ENCODE results near the gene TRAPPC3L. TPM values are rescaled to one million over a fixed set of nuclear protein-coding genes. Genes with fewer than 3 reads are reported as not detected.

TRAPPC3L gene
- total RNA-seq, 1 donor from 2014 or later, result 0.27 TPM

GRCh38 chr6:116547358-116547757, 1.9 kb upstream of the TRAPPC3L start:
- H3K4me1 Mint-ChIP-seq (ENCODE audit: unreplicated experiment), result peaks cover 10% of the 10 kb centered on the region
- no peaks in the 10 kb centered on the region for H3K9me3 Mint-ChIP-seq
- no peak overlapping the region for H3K27ac Mint-ChIP-seq
- no peak for DNase-seq (ENCODE audit: extremely low spot score, unreplicated experiment)
- H3K36me3 Mint-ChIP-seq, result no peaks in the 10 kb centered on the region
- no peak for TF ChIP-seq CTCF (conservative IDR thresholded peaks at IDR 0.05)
- no peak overlapping the region for H3K4me3 Mint-ChIP-seq
- H3K27me3 Mint-ChIP-seq, result no peaks in the 10 kb centered on the region

- peaks cover 6% of the 10 kb centered on the region for H3K4me1 Mint-ChIP-seq (ENCODE audit: unreplicated experiment)
- no peaks in the 10 kb centered on the region for H3K36me3 Mint-ChIP-seq
- TF ChIP-seq CTCF (conservative IDR thresholded peaks at IDR 0.05), result no peak
- H3K27ac Mint-ChIP-seq, result no peak overlapping the region
- no peak overlapping the region for H3K4me3 Mint-ChIP-seq
- H3K27me3 Mint-ChIP-seq, result peaks cover 6% of the 10 kb centered on the region
- DNase-seq (ENCODE audit: extremely low spot score, unreplicated experiment), result no peak
- no peaks in the 10 kb centered on the region for H3K9me3 Mint-ChIP-seq
Measured at GRCh38 chr6:116543149-116543548, 2.3 kb downstream of the TRAPPC3L start.

GRCh38 chr6:116542426-116542825, 3.1 kb downstream of the TRAPPC3L start:
- DNase-seq (ENCODE audit: extremely low spot score, unreplicated experiment), result no peak
- peaks cover 6% of the 10 kb centered on the region for H3K4me1 Mint-ChIP-seq (ENCODE audit: unreplicated experiment)
- no peak overlapping the region for H3K4me3 Mint-ChIP-seq
- no peak overlapping the region for H3K27ac Mint-ChIP-seq
- TF ChIP-seq CTCF (conservative IDR thresholded peaks at IDR 0.05), result no peak
- peaks cover 6% of the 10 kb centered on the region for H3K27me3 Mint-ChIP-seq
- H3K36me3 Mint-ChIP-seq, result no peaks in the 10 kb centered on the region
- no peaks in the 10 kb centered on the region for H3K9me3 Mint-ChIP-seq

- TF ChIP-seq CTCF (conservative IDR thresholded peaks at IDR 0.05), result peak; percentile 90
- Mint-ChIP-seq H3K27me3 (peaks cover 19% of the 10 kb centered on the region), H3K36me3 (no peaks in the 10 kb centered on the region), H3K27ac (peak overlapping the region; percentile 44), H3K4me3 (no peak overlapping the region), H3K9me3 (no peaks in the 10 kb centered on the region), H3K4me1 (ENCODE audit: unreplicated experiment) (peaks cover 17% of the 10 kb centered on the region)
- no peak for DNase-seq (ENCODE audit: extremely low spot score, unreplicated experiment)
Measured at GRCh38 chr6:116536216-116536621, 9.3 kb downstream of the TRAPPC3L start.

GRCh38 chr6:116535109-116535508, 10.4 kb downstream of the TRAPPC3L start:
- Mint-ChIP-seq H3K36me3 (no peaks in the 10 kb centered on the region), H3K4me3 (no peak overlapping the region), H3K27ac (no peak overlapping the region), H3K9me3 (no peaks in the 10 kb centered on the region), H3K27me3 (peaks cover 16% of the 10 kb centered on the region), H3K4me1 (ENCODE audit: unreplicated experiment) (peaks cover 27% of the 10 kb centered on the region)
- DNase-seq (ENCODE audit: extremely low spot score, unreplicated experiment), result no peak
- TF ChIP-seq CTCF (conservative IDR thresholded peaks at IDR 0.05), result no peak

Measured in type B pancreatic cell (in vitro differentiated cells).